Ovary (tissue), 3 donors: ENCODE measurements around the gene PRKD2.

Experiments
- CTCF ChIP-seq, 3 donors: fragments of 450-650 bp in 2 of 3; fragments of 200-600 bp in 1 of 3; IDR thresholded peaks; one replicate each; pipeline versions ENCODE4 v1.5.1 to v1.8.0; 2016 to 2022; ENCODE audit warnings: antibody characterized with exemption in 3 of 3, mild to moderate bottlenecking in 1 of 3
- EP300 ChIP-seq: sonication (generic); formaldehyde crosslinking; IDR thresholded peaks from one replicate; pipeline ENCODE4 v1.6.1; 2017; ENCODE audit warnings: antibody characterized with exemption
- POLR2A ChIP-seq: fragments of 450-650 bp; IDR thresholded peaks from one replicate; pipeline ENCODE4 v1.6.1; 2017; ENCODE audit warnings: antibody characterized with exemption, mild to moderate bottlenecking, moderate library complexity
- donor health status: DM: no; HTN: no; CAD: no.

DNA sequence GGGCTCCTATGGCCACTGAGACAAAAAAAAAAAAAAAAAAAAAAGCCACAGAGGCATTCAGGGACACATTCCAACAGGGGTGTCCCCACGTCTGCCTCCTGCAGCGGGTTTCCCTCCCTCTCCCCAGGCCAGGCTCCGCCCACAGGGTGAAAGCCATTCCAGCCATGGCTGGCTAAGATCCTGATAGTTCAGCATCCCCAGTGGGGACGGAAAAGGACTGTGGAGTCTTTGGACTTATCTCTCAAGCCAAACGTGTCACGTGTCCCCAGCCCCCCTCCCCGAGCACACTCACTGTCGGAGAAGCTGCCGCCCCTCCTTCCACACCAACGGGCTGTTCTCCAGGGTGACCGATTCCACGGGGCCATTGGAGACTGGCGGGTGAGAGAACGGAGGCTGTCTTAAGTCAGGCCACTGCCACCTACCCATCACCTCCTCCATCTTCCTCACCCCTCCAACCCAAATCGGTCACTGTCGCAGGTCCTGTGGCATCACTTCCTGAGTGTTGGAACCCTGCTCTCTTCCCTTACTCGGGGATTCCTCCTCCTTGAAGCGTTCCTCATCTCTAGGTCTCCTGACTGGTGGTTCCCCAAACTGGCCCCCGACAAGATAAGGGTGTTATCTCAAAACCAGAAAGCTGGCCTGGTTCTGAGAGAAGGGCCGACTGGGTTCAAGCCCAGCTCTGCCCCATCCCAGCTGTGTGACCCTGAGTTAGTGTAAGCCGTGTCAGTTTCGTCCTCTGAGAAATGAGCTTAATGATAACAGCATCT is 19.8 kb upstream of the PRKD2 start:
- TF ChIP-seq CTCF (IDR thresholded peaks at IDR 0.05): no peak
- no peak for TF ChIP-seq POLR2A
- no peak for TF ChIP-seq EP300
